HCT116 (cell line): ENCODE data around the gene APOC1.

Experiments
- CEBPB ChIP-seq: IDR thresholded peaks from 2 replicates; pipeline ENCODE4 v1.6.1; 2012; ENCODE audit warnings: low read depth
- EGR1 ChIP-seq: IDR thresholded peaks from 2 replicates; pipeline ENCODE4 v1.6.1; 2012; ENCODE audit warnings: low read depth
- POLR2A ChIP-seq: IDR thresholded peaks from 2 replicates; pipeline ENCODE4 v1.7.0; 2011; ENCODE audit warnings: borderline replicate concordance; ENCODE audit not compliant: insufficient read depth, insufficient read length; ENCODE audit errors: extremely low read depth
- POLR2AphosphoS5 ChIP-seq: IDR thresholded peaks from 2 replicates; pipeline ENCODE4 v1.6.1; 2011; ENCODE audit warnings: mild to moderate bottlenecking, low read depth, low read length, moderate library complexity
- SIN3A ChIP-seq: IDR thresholded peaks from 2 replicates; pipeline ENCODE4 v1.6.1; 2012; ENCODE audit warnings: low read depth
- TF ChIP-seq, protein P1 (sequence below), 3 experiments: fragments of 200-600 bp in 1 of 3; sonication (generic) in 1 of 3; IDR thresholded peaks in 2 of 3; conservative IDR thresholded peaks in 1 of 3; 2 replicates each; pipeline ENCODE4 v1.5.1; 2012 to 2017; ENCODE audit warnings: low read depth in 2 of 3, low read length in 2 of 3, antibody characterized with exemption in 1 of 3, borderline replicate concordance in 1 of 3, control low read depth in 1 of 3, mild to moderate bottlenecking in 1 of 3, mixed read lengths in 1 of 3, mixed run types in 1 of 3, moderate library complexity in 1 of 3; ENCODE audit not compliant: insufficient read depth in 1 of 3

GRCh38 chr19:44968118-44968517 is 53.7 kb downstream of the APOC1 start:
- TF ChIP-seq, protein P1, sequence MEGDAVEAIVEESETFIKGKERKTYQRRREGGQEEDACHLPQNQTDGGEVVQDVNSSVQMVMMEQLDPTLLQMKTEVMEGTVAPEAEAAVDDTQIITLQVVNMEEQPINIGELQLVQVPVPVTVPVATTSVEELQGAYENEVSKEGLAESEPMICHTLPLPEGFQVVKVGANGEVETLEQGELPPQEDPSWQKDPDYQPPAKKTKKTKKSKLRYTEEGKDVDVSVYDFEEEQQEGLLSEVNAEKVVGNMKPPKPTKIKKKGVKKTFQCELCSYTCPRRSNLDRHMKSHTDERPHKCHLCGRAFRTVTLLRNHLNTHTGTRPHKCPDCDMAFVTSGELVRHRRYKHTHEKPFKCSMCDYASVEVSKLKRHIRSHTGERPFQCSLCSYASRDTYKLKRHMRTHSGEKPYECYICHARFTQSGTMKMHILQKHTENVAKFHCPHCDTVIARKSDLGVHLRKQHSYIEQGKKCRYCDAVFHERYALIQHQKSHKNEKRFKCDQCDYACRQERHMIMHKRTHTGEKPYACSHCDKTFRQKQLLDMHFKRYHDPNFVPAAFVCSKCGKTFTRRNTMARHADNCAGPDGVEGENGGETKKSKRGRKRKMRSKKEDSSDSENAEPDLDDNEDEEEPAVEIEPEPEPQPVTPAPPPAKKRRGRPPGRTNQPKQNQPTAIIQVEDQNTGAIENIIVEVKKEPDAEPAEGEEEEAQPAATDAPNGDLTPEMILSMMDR (IDR thresholded peaks at IDR 0.05 in 2 of 3, conservative IDR thresholded peaks at IDR 0.05 in 1 of 3; ENCODE audit: borderline replicate concordance in 1 of 3, insufficient read depth in 1 of 3, low read depth in 2 of 3, low read length in 2 of 3), result no peak
- no peak for TF ChIP-seq SIN3A
- TF ChIP-seq POLR2AphosphoS5, result no peak
- no peak for TF ChIP-seq POLR2A
- no peak for TF ChIP-seq EGR1
- TF ChIP-seq CEBPB, result no peak
